Measurements from ENCODE around the gene HDAC11. TPM values are rescaled to one million over a fixed set of nuclear protein-coding genes. Genes with fewer than 3 reads are reported as not detected.
"Not testable (repeated sequence)": the region's sequence is repeated elsewhere in the genome, so short reads cannot be mapped to it uniquely, and the experiment has no call there.

HDAC11 gene
- total RNA-seq, 1 donor from 2014 or later: 11.9 TPM

GRCh38 chr3:13495351-13495813, 15.3 kb downstream of the HDAC11 start:
- no peak for TF ChIP-seq CTCF (IDR thresholded peaks at IDR 0.05)
- Mint-ChIP-seq H3K27me3 (ENCODE audit: unreplicated experiment) (no peaks in the 10 kb centered on the region), H3K4me1 (ENCODE audit: unreplicated experiment) (peaks cover 26% of the 10 kb centered on the region), H3K27ac (ENCODE audit: unreplicated experiment) (no peak overlapping the region), H3K9me3 (ENCODE audit: unreplicated experiment) (no peaks in the 10 kb centered on the region), H3K4me3 (ENCODE audit: unreplicated experiment) (no peak overlapping the region), H3K36me3 (ENCODE audit: unreplicated experiment) (peaks cover 9% of the 10 kb centered on the region)
- DNase-seq (ENCODE audit: extremely low spot score, unreplicated experiment): no peak

- Mint-ChIP-seq H3K4me1 (ENCODE audit: unreplicated experiment) (peaks cover 32% of the 10 kb centered on the region), H3K27me3 (ENCODE audit: unreplicated experiment) (no peaks in the 10 kb centered on the region), H3K9me3 (ENCODE audit: unreplicated experiment) (no peaks in the 10 kb centered on the region), H3K36me3 (ENCODE audit: unreplicated experiment) (peaks cover 9% of the 10 kb centered on the region), H3K27ac (ENCODE audit: unreplicated experiment) (peak overlapping the region; percentile 72), H3K4me3 (ENCODE audit: unreplicated experiment) (no peak overlapping the region)
- peak; percentile 91 for DNase-seq (ENCODE audit: extremely low spot score, unreplicated experiment)
- peak; percentile 95 for TF ChIP-seq CTCF (IDR thresholded peaks at IDR 0.05)
These were observed 16.0 kb downstream of the HDAC11 start for GRCh38 chr3:13495921-13496723.

DNA sequence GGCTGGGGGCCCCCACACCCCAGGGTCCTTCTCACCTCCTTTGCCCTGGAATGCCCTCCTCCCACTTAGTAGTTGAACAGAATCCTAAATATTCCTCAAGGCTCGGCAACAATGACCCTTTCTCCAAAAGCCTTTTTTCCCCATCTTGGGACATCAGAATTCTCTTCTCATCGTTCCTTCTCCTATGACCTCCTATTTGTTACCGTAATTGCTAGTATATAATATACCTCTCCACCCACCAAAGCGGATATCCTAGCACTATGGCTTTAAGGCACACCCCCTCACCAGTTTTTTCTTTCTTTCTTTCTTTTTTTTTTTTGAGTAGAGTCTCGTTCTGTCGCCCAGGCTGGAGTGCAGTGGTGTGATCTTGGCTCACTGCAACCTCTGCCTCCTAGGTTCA, 16.8 kb downstream of the HDAC11 start:
- Mint-ChIP-seq H3K27me3 (ENCODE audit: unreplicated experiment) (no peaks in the 10 kb centered on the region), H3K27ac (ENCODE audit: unreplicated experiment) (peak overlapping the region; percentile 41)
- no peak for DNase-seq (ENCODE audit: extremely low spot score, unreplicated experiment)

GRCh38 chr3:13497386-13497785, 17.3 kb downstream of the HDAC11 start:
- no peaks in the 10 kb centered on the region for H3K27me3 Mint-ChIP-seq (ENCODE audit: unreplicated experiment)
- no peaks in the 10 kb centered on the region for H3K9me3 Mint-ChIP-seq (ENCODE audit: unreplicated experiment)
- no peak for DNase-seq (ENCODE audit: extremely low spot score, unreplicated experiment)
- no peak for TF ChIP-seq CTCF (IDR thresholded peaks at IDR 0.05)
- H3K36me3 Mint-ChIP-seq (ENCODE audit: unreplicated experiment): peaks cover 5% of the 10 kb centered on the region
- no peak overlapping the region for H3K4me3 Mint-ChIP-seq (ENCODE audit: unreplicated experiment)
- peak overlapping the region; percentile 41 for H3K27ac Mint-ChIP-seq (ENCODE audit: unreplicated experiment)
- H3K4me1 Mint-ChIP-seq (ENCODE audit: unreplicated experiment): peaks cover 39% of the 10 kb centered on the region

More for the DNA sequence above, 16.8 kb downstream of the HDAC11 start:
- Mint-ChIP-seq H3K9me3 (ENCODE audit: unreplicated experiment) (no peaks in the 10 kb centered on the region), H3K36me3 (ENCODE audit: unreplicated experiment) (peaks cover 8% of the 10 kb centered on the region), H3K4me1 (ENCODE audit: unreplicated experiment) (peaks cover 37% of the 10 kb centered on the region), H3K4me3 (ENCODE audit: unreplicated experiment) (no peak overlapping the region)
- TF ChIP-seq CTCF (IDR thresholded peaks at IDR 0.05): no peak

DNA sequence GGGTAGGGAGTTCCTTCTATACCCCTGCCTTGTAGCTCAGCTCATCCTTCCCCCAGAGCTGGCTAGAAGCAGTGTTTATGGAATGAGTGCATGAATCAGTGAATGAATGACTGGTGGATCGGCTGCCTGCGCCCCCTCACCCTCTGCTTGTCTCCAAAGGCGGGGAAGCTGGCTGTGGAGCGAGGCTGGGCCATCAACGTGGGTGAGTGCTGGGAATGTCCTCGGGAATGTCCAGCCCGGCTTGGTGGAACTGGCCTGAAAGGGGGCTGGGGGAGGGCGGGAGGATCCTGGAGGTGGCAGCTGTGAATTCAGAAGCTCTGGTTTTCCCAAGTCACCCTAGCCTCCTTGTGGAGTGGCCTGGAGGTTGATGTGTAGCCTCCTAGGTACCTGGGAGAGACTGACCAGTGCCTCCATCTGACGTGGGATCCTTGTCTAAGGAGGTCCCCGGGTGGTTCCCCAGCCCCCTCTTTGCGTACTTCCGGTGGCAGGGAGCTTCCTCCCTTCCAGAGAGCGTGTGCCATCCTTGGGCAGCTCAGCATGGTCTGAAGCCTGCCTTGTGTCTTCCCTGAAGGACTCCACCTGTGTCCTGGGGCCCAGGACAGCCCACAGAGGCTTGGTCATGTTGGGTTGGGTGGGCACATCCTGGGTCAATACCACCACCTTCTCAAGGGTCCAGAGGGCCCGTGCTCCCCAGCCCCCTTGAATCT, 18.4 kb downstream of the HDAC11 start:
- no peak for DNase-seq (ENCODE audit: extremely low spot score, unreplicated experiment)
- TF ChIP-seq CTCF (IDR thresholded peaks at IDR 0.05): no peak
- H3K27ac Mint-ChIP-seq (ENCODE audit: unreplicated experiment): no peak overlapping the region
- H3K36me3 Mint-ChIP-seq (ENCODE audit: unreplicated experiment): peaks cover 3% of the 10 kb centered on the region
- no peaks in the 10 kb centered on the region for H3K9me3 Mint-ChIP-seq (ENCODE audit: unreplicated experiment)
- no peak overlapping the region for H3K4me3 Mint-ChIP-seq (ENCODE audit: unreplicated experiment)
- peaks cover 41% of the 10 kb centered on the region for H3K4me1 Mint-ChIP-seq (ENCODE audit: unreplicated experiment)
- H3K27me3 Mint-ChIP-seq (ENCODE audit: unreplicated experiment): no peaks in the 10 kb centered on the region

DNA sequence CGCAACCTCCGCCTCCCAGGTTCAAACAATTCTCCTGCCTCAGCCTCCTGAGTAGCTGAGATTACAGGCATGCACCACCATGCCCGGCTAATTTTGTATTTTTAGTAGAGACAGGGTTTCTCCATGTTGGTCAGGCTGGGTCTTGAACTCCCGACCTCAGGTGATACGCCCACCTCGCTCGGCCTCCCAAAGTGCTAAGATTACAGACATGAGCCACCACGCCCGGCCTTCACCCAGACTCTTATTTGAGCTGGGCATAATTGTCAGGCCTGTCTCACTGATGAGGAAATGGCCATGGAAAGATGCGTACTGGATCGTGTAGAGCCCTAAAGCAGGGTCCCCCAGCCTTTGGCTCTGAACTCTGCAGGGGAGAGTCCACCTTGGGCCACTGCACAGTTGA, 19.1 kb downstream of the HDAC11 start:
- not testable (repeated sequence) for DNase-seq (ENCODE audit: extremely low spot score, unreplicated experiment); H3K4me3 Mint-ChIP-seq (ENCODE audit: unreplicated experiment); H3K36me3 Mint-ChIP-seq (ENCODE audit: unreplicated experiment); H3K27me3 Mint-ChIP-seq (ENCODE audit: unreplicated experiment); H3K9me3 Mint-ChIP-seq (ENCODE audit: unreplicated experiment); H3K27ac Mint-ChIP-seq (ENCODE audit: unreplicated experiment)
- peaks cover 47% of the 10 kb centered on the region for H3K4me1 Mint-ChIP-seq (ENCODE audit: unreplicated experiment)
